IPS-18a (cell line): Measurements from ENCODE around the gene RPL35A.
"Not testable (repeated sequence)": the region's sequence is repeated elsewhere in the genome, so short reads cannot be mapped to it uniquely, and the experiment has no call there.

Source experiments
- H3K27ac ChIP-seq: one replicate; pipeline ENCODE4 v1.5.1; 2013; ENCODE audit warnings: low read length
- H3K27me3 ChIP-seq: one replicate; pipeline ENCODE4 v1.6.1; 2013; ENCODE audit warnings: mild to moderate bottlenecking, low read length; ENCODE audit not compliant: control insufficient read depth, insufficient read depth
- H3K36me3 ChIP-seq: one replicate; pipeline ENCODE4 v1.6.1; 2013; ENCODE audit warnings: low read depth, low read length; ENCODE audit not compliant: control insufficient read depth
- H3K4me1 ChIP-seq: one replicate; pipeline ENCODE4 v1.6.1; 2013; ENCODE audit warnings: low read depth, low read length; ENCODE audit not compliant: control insufficient read depth
- H3K4me3 ChIP-seq: one replicate; pipeline ENCODE4 v1.5.1; 2013; ENCODE audit warnings: low read length
- H3K9ac ChIP-seq: one replicate; pipeline ENCODE4 v1.6.1; 2013; ENCODE audit warnings: mild to moderate bottlenecking, low read length, moderate library complexity
- H3K9me3 ChIP-seq: one replicate; pipeline ENCODE4 v1.6.1; 2013; ENCODE audit warnings: low read depth, low read length; ENCODE audit not compliant: control insufficient read depth

Gene RPL35A

GRCh38 chr3:197955892-197956477 is 6.0 kb downstream of the RPL35A start:
- Histone ChIP-seq H3K27me3 (peaks cover 1% of the 10 kb centered on the region), H3K36me3 (peaks cover 55% of the 10 kb centered on the region), H3K4me1 (peaks cover 15% of the 10 kb centered on the region), H3K9ac (no peak overlapping the region), H3K9me3 (no peaks in the 10 kb centered on the region), H3K4me3 (no peak overlapping the region), H3K27ac (no peak overlapping the region)

- H3K27me3 ChIP-seq = peaks cover 4% of the 10 kb centered on the region
- no peak overlapping the region for H3K4me3 ChIP-seq
- H3K36me3 ChIP-seq = peaks cover 49% of the 10 kb centered on the region
- no peaks in the 10 kb centered on the region for H3K9me3 ChIP-seq
- H3K9ac ChIP-seq = no peak overlapping the region
- H3K4me1 ChIP-seq = peaks cover 15% of the 10 kb centered on the region
- no peak overlapping the region for H3K27ac ChIP-seq
Measured at GRCh38 chr3:197956626-197956988, 6.6 kb downstream of the RPL35A start.

- Histone ChIP-seq H3K27me3 (peaks cover 4% of the 10 kb centered on the region), H3K9ac (no peak overlapping the region), H3K27ac (no peak overlapping the region), H3K4me1 (peaks cover 12% of the 10 kb centered on the region), H3K4me3 (no peak overlapping the region), H3K9me3 (no peaks in the 10 kb centered on the region), H3K36me3 (peaks cover 38% of the 10 kb centered on the region)
Measured at GRCh38 chr3:197957790-197958133, 7.8 kb downstream of the RPL35A start.

GRCh38 chr3:197958346-197958745 is 8.4 kb downstream of the RPL35A start:
- Histone ChIP-seq H3K36me3 (peaks cover 32% of the 10 kb centered on the region), H3K27ac (no peak overlapping the region), H3K4me3 (no peak overlapping the region), H3K4me1 (peaks cover 12% of the 10 kb centered on the region), H3K27me3 (peaks cover 4% of the 10 kb centered on the region), H3K9ac (no peak overlapping the region), H3K9me3 (no peaks in the 10 kb centered on the region)

GRCh38 chr3:197958848-197959247 is 8.9 kb downstream of the RPL35A start:
- H3K27ac ChIP-seq, H3K4me3 ChIP-seq, H3K9ac ChIP-seq, H3K27me3 ChIP-seq, H3K9me3 ChIP-seq: not testable (repeated sequence)
- Histone ChIP-seq H3K4me1 (peaks cover 12% of the 10 kb centered on the region), H3K36me3 (peaks cover 27% of the 10 kb centered on the region)

GRCh38 chr3:197959500-197959890 is 9.5 kb downstream of the RPL35A start:
- no peak overlapping the region for H3K27ac ChIP-seq
- H3K36me3 ChIP-seq = peaks cover 20% of the 10 kb centered on the region
- H3K4me3 ChIP-seq = peak overlapping the region; percentile 78
- peaks cover 4% of the 10 kb centered on the region for H3K27me3 ChIP-seq
- peak overlapping the region; percentile 57 for H3K9ac ChIP-seq
- H3K4me1 ChIP-seq = peaks cover 12% of the 10 kb centered on the region
- no peaks in the 10 kb centered on the region for H3K9me3 ChIP-seq

- H3K36me3 ChIP-seq = peaks cover 14% of the 10 kb centered on the region
- H3K9ac ChIP-seq = peak within 1 kb of the TSS; percentile 73
- peaks cover 12% of the 10 kb centered on the region for H3K4me1 ChIP-seq
- peaks cover 4% of the 10 kb centered on the region for H3K27me3 ChIP-seq
- H3K9me3 ChIP-seq = no peaks in the 10 kb centered on the region
- no peak within 1 kb of the TSS for H3K27ac ChIP-seq
- peak within 1 kb of the TSS; percentile 78 for H3K4me3 ChIP-seq
Measured at GRCh38 chr3:197959891-197960693, 10.1 kb downstream of the RPL35A start, which contains the start of gene LMLN. LMLN (plus strand) TSS chr3:197960217; CDS start chr3:197960246, 29 bp downstream.

GRCh38 chr3:197960694-197961581 is 10.9 kb downstream of the RPL35A start:
- Histone ChIP-seq H3K4me1 (peaks cover 12% of the 10 kb centered on the region), H3K27me3 (peaks cover 4% of the 10 kb centered on the region), H3K9ac (peak overlapping the region; percentile 73), H3K36me3 (peaks cover 6% of the 10 kb centered on the region), H3K9me3 (no peaks in the 10 kb centered on the region), H3K27ac (no peak overlapping the region), H3K4me3 (peak overlapping the region; percentile 78)

GRCh38 chr3:197961582-197961945 is 11.6 kb downstream of the RPL35A start:
- no peak overlapping the region for H3K9ac ChIP-seq
- H3K4me1 ChIP-seq = peaks cover 12% of the 10 kb centered on the region
- no peaks in the 10 kb centered on the region for H3K36me3 ChIP-seq
- H3K27ac ChIP-seq = no peak overlapping the region
- peaks cover 2% of the 10 kb centered on the region for H3K9me3 ChIP-seq
- no peak overlapping the region for H3K4me3 ChIP-seq
- H3K27me3 ChIP-seq = peaks cover 4% of the 10 kb centered on the region

- Histone ChIP-seq H3K4me1 (peaks cover 12% of the 10 kb centered on the region), H3K36me3 (no peaks in the 10 kb centered on the region), H3K9ac (no peak overlapping the region), H3K27me3 (peaks cover 4% of the 10 kb centered on the region), H3K27ac (no peak overlapping the region), H3K4me3 (no peak overlapping the region), H3K9me3 (peaks cover 5% of the 10 kb centered on the region)
Measured at GRCh38 chr3:197963019-197963637, 13.1 kb downstream of the RPL35A start.

GRCh38 chr3:197967337-197967989 is 17.5 kb downstream of the RPL35A start:
- not testable (repeated sequence) for H3K9ac ChIP-seq, H3K4me1 ChIP-seq, H3K36me3 ChIP-seq, H3K27me3 ChIP-seq, H3K9me3 ChIP-seq, H3K4me3 ChIP-seq, H3K27ac ChIP-seq
